Right lobe of liver (tissue), 4 donors: Measurements from ENCODE around the gene AOX1.
"Not testable (repeated sequence)": the region's sequence is repeated elsewhere in the genome, so short reads cannot be mapped to it uniquely, and the experiment has no call there.

Source experiments
- CTCF ChIP-seq, 4 donors: fragments of 200-600 bp in 3 of 4; fragments of 450-650 bp in 1 of 4; IDR thresholded peaks; one replicate each; pipeline versions ENCODE4 v1.5.1 to v1.8.0; 2016 to 2022; ENCODE audit warnings: antibody characterized with exemption in 4 of 4, mild to moderate bottlenecking in 2 of 4
- POLR2A ChIP-seq: fragments of 450-650 bp; IDR thresholded peaks from one replicate; pipeline ENCODE4 v1.6.1; 2017; ENCODE audit warnings: antibody characterized with exemption, mild to moderate bottlenecking
- donor health status: DM: no; HTN: no; CAD: no.
- donor health status: DM: no; HTN: no; CAD: no.
- donor health status: DM: no; HTN: yes; CAD: no.

DNA sequence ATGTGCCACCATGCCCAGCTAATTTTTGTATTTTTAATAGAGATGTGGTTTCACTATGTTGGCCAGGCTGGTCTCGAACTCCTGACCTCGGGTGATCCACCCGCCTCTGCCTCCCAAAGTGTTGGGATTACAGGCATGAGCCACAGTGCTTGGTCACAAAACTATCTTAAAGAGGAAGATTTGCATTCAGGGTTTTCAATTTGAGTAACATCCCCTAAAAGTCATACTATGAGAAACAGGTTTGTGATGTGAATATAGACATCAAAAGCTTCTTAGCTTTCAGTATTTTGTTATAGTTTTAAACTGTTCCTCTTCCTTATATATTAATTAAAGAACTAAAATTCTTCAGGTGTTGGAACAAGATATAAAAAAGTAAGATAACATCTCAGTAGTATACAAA, 24.4 kb downstream of the AOX1 start:
- not testable (repeated sequence) for TF ChIP-seq CTCF (IDR thresholded peaks at IDR 0.05); POLR2A
